KMS-11 (cell line): ENCODE data around the gene C1QL4.

Experiments used
- H2AFZ ChIP-seq: fragments of 200-600 bp; sonication (generic); 2 replicates; pipeline ENCODE4 v1.6.1; 2016; ENCODE audit warnings: antibody characterized with exemption, mixed run types, low read depth
- H3K27ac ChIP-seq: fragments of 200-600 bp; sonication (generic); 2 replicates; pipeline ENCODE4 v1.6.1; 2016; ENCODE audit warnings: mild to moderate bottlenecking, mixed run types
- H3K27me3 ChIP-seq: fragments of 200-600 bp; sonication (generic); 2 replicates; pipeline ENCODE4 v1.6.1; 2017; ENCODE audit warnings: mild to moderate bottlenecking, low read depth, mixed run types, moderate library complexity; ENCODE audit not compliant: insufficient read depth
- H3K36me3 ChIP-seq: fragments of 200-600 bp; sonication (generic); 2 replicates; pipeline ENCODE4 v1.6.1; 2017; ENCODE audit warnings: mild to moderate bottlenecking, mixed run types; ENCODE audit not compliant: insufficient read depth
- H3K4me1 ChIP-seq: fragments of 200-600 bp; sonication (generic); 2 replicates; pipeline ENCODE4 v1.6.1; 2016; ENCODE audit warnings: mild to moderate bottlenecking, low read depth, mixed run types; ENCODE audit not compliant: poor library complexity, severe bottlenecking
- H3K4me2 ChIP-seq: fragments of 200-600 bp; sonication (generic); 2 replicates; pipeline ENCODE4 v1.7.0; 2016; ENCODE audit warnings: mild to moderate bottlenecking, mixed run types
- H3K4me3 ChIP-seq: fragments of 200-600 bp; sonication (generic); IDR thresholded peaks from 2 replicates; pipeline ENCODE4 v1.6.1; 2017; ENCODE audit warnings: low read depth, low read length, mixed read lengths; ENCODE audit not compliant: insufficient read depth
- H3K79me2 ChIP-seq: fragments of 200-600 bp; sonication (generic); 2 replicates; pipeline ENCODE4 v1.6.1; 2016; ENCODE audit warnings: low read depth, mixed run types; ENCODE audit not compliant: insufficient read depth
- H3K9ac ChIP-seq: fragments of 200-600 bp; sonication (generic); 2 replicates; pipeline ENCODE4 v1.6.1; 2016; ENCODE audit warnings: mild to moderate bottlenecking, mixed run types
- H4K20me1 ChIP-seq: fragments of 200-600 bp; sonication (generic); 2 replicates; pipeline ENCODE4 v1.6.1; 2016; ENCODE audit warnings: mild to moderate bottlenecking, mixed run types; ENCODE audit not compliant: insufficient read depth
- TF ChIP-seq, protein P1 (sequence below): fragments of 200-600 bp; sonication (generic); conservative IDR thresholded peaks from 2 replicates; pipeline ENCODE4 v1.6.1; 2017; ENCODE audit warnings: low read depth, mild to moderate bottlenecking, antibody characterized with exemption, low read length, moderate library complexity, mixed read lengths

C1QL4 gene

DNA sequence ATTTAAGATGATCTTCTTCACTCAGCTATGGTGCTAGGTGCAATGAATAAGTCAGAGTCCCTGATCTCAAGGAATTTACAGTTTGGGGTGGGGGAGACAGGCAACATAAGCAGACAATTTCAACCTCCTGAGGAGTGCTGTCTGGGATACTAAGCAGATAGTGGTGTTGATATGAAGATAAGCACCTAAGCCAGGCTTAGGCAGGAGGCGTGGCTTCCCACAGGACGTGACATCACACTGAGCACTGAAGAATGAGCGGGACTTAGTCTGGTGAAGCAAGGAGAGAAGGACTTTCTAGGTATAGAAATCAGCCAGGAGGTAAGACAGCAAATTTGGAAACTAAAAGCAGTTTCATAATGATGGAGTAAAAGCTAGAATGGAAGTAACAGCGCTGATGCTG, 35.2 kb downstream of the C1QL4 start:
- H3K4me1 ChIP-seq = peaks cover 12% of the 10 kb centered on the region
- H3K4me3 ChIP-seq = no peak overlapping the region
- no peak overlapping the region for H3K9ac ChIP-seq
- no peak overlapping the region for H3K4me2 ChIP-seq
- H3K27ac ChIP-seq = no peak overlapping the region
- H3K79me2 ChIP-seq = no peaks in the 10 kb centered on the region
- TF ChIP-seq, protein P1, sequence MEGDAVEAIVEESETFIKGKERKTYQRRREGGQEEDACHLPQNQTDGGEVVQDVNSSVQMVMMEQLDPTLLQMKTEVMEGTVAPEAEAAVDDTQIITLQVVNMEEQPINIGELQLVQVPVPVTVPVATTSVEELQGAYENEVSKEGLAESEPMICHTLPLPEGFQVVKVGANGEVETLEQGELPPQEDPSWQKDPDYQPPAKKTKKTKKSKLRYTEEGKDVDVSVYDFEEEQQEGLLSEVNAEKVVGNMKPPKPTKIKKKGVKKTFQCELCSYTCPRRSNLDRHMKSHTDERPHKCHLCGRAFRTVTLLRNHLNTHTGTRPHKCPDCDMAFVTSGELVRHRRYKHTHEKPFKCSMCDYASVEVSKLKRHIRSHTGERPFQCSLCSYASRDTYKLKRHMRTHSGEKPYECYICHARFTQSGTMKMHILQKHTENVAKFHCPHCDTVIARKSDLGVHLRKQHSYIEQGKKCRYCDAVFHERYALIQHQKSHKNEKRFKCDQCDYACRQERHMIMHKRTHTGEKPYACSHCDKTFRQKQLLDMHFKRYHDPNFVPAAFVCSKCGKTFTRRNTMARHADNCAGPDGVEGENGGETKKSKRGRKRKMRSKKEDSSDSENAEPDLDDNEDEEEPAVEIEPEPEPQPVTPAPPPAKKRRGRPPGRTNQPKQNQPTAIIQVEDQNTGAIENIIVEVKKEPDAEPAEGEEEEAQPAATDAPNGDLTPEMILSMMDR = no peak
- no peak overlapping the region for H2AFZ ChIP-seq
- no peaks in the 10 kb centered on the region for H3K36me3 ChIP-seq
- no peaks in the 10 kb centered on the region for H4K20me1 ChIP-seq
- no peaks in the 10 kb centered on the region for H3K27me3 ChIP-seq

DNA sequence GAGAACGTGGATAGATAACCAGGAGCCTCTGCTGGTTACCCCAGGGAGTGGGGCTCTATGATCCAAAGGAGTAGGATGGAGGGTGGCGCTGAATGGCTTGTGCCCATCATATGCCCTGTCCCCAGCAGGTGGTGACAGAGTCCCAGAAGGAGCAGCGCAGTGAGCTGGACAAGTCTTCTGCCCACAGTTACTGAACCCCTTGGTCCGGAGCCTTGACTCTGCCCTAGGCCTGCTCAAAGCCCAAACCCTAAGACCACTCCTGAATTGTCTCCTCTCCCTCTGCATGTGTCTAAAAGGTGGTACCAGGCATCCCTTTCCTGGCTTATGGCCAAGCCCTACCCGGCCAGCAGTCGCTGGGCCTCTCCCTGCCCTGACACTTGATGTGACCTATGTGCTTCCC, 38.8 kb downstream of the C1QL4 start:
- no peaks in the 10 kb centered on the region for H3K36me3 ChIP-seq
- H3K4me1 ChIP-seq = peaks cover 16% of the 10 kb centered on the region
- no peaks in the 10 kb centered on the region for H3K79me2 ChIP-seq
- no peaks in the 10 kb centered on the region for H4K20me1 ChIP-seq
- H3K27me3 ChIP-seq = peaks cover 2% of the 10 kb centered on the region
- no peak overlapping the region for H3K4me3 ChIP-seq
- H3K9ac ChIP-seq = no peak overlapping the region
- peak overlapping the region; percentile 100; the same call in 1 of the 2 replicates for H2AFZ ChIP-seq
- peak overlapping the region; percentile 97 for H3K4me2 ChIP-seq
- H3K27ac ChIP-seq = no peak overlapping the region
- TF ChIP-seq, protein P1 = no peak

DNA sequence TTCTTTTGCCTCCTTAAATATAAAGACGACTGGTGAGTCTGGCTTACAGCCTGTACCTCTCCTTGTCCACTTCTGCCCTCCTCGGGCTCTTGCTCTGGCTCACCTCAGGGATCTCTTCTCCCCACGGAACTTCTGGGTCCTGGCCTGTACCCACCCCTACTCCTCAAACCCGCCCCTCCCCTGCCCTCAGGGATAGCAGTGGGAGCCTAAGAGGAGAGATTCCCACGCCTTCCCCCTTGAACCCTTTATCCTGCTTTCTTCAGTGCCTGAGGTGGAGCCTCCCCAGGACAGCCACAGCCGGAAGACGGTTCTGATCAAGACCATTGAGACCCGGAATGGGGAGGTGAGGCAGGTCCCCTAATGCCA, 39.3 kb downstream of the C1QL4 start:
- H2AFZ ChIP-seq = peak overlapping the region; percentile 100; the same call in 1 of the 2 replicates
- H3K4me3 ChIP-seq = no peak overlapping the region
- no peaks in the 10 kb centered on the region for H3K79me2 ChIP-seq
- H3K9ac ChIP-seq = no peak overlapping the region
- H3K27me3 ChIP-seq = peaks cover 2% of the 10 kb centered on the region
- H3K4me1 ChIP-seq = peaks cover 16% of the 10 kb centered on the region
- no peak overlapping the region for H3K27ac ChIP-seq
- H3K36me3 ChIP-seq = no peaks in the 10 kb centered on the region
- no peaks in the 10 kb centered on the region for H4K20me1 ChIP-seq
- H3K4me2 ChIP-seq = peak overlapping the region; percentile 97
- TF ChIP-seq, protein P1 = no peak; the same call in 1 of the 2 replicates

DNA sequence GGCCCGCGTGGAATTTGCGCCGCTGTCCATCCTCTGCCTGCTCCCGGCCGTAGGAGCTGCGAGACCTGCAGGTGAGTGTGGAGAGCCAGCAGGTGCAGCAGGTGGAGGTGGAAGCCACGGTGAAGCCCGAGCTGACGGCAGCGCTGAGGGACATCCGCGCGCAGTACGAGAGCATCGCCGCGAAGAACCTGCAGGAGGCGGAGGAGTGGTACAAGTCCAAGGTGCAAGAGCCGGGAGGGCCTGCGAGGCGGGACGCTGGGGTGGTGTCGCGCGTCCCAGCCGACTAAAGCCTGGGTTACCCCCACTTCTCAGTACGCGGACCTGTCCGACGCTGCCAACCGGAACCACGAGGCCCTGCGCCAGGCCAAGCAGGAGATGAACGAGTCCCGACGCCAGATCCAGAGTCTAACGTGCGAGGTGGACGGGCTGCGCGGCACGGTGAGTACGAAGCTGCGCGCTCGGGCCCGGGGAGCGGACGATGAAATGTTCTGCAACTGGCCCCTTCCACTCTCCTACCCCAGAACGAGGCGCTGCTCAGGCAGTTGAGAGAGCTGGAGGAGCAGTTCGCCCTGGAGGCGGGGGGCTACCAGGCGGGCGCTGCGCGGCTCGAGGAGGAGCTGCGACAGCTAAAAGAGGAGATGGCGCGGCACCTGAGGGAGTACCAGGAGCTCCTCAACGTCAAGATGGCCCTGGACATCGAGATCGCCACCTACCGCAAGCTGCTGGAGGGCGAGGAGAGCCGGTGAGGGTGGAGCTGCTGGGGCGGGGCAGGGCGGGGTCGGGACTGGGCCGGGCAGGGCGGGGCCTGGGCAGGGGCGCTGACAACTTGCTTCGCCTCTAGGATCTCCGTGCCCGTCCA, 39.9 kb downstream of the C1QL4 start:
- H3K27ac ChIP-seq = no peak overlapping the region
- TF ChIP-seq, protein P1 = peak; percentile 76
- H3K4me1 ChIP-seq = peaks cover 16% of the 10 kb centered on the region
- H3K36me3 ChIP-seq = no peaks in the 10 kb centered on the region
- no peak overlapping the region for H3K4me3 ChIP-seq
- peak overlapping the region; percentile 100 for H2AFZ ChIP-seq
- peak overlapping the region; percentile 97 for H3K4me2 ChIP-seq
- peak overlapping the region; percentile 13; the same call in 1 of the 2 replicates for H3K9ac ChIP-seq
- H4K20me1 ChIP-seq = no peaks in the 10 kb centered on the region
- H3K79me2 ChIP-seq = no peaks in the 10 kb centered on the region
- H3K27me3 ChIP-seq = peaks cover 2% of the 10 kb centered on the region
